NCI-H345 treated with DMSO at 0.1 percent for 48 hours (cell line): ENCODE data around the gene CCDC134.
"Not testable (repeated sequence)": the region's sequence is repeated elsewhere in the genome, so short reads cannot be mapped to it uniquely, and the experiment has no call there.

Experiments
- DNase-seq: peaks from one replicate; lab custom pipeline; 2025; ENCODE audit not compliant: unreplicated experiment; lab: John Stamatoyannopoulos, UW

CCDC134 gene

GRCh38 chr22:41822317-41823057, 22.0 kb downstream of the CCDC134 start:
- no peak for DNase-seq

GRCh38 chr22:41823797-41824196, 23.3 kb downstream of the CCDC134 start:
- DNase-seq: no peak

- DNase-seq: no peak
Measured at GRCh38 chr22:41825376-41825775, 24.9 kb downstream of the CCDC134 start.

- no peak for DNase-seq
Measured at GRCh38 chr22:41826021-41826420, 25.5 kb downstream of the CCDC134 start.

- no peak for DNase-seq
Measured at GRCh38 chr22:41826430-41827383, 26.2 kb downstream of the CCDC134 start.

GRCh38 chr22:41827671-41828070, 27.2 kb downstream of the CCDC134 start:
- no peak for DNase-seq

GRCh38 chr22:41828516-41828915, 28.0 kb downstream of the CCDC134 start:
- no peak for DNase-seq

- no peak for DNase-seq
Measured at GRCh38 chr22:41830174-41830573, 29.7 kb downstream of the CCDC134 start.

GRCh38 chr22:41831383-41831782, 30.9 kb downstream of the CCDC134 start:
- no peak for DNase-seq

- no peak for DNase-seq
Measured at GRCh38 chr22:41831828-41832552, 31.5 kb downstream of the CCDC134 start.

- DNase-seq: peak; percentile 95
Measured at GRCh38 chr22:41832553-41833368, 32.3 kb downstream of the CCDC134 start, which contains the start of gene SREBF2. SREBF2 (plus strand) TSS chr22:41833105; CDS start chr22:41833271, 166 bp downstream.

- no peak for DNase-seq
Measured at GRCh38 chr22:41833369-41834004, 33.0 kb downstream of the CCDC134 start.

- DNase-seq: no peak
Measured at GRCh38 chr22:41834005-41834944, 33.8 kb downstream of the CCDC134 start.

- DNase-seq: not testable (repeated sequence)
Measured at GRCh38 chr22:41835462-41835861, 35.0 kb downstream of the CCDC134 start.

- DNase-seq: no peak
Measured at GRCh38 chr22:41836551-41836950, 36.1 kb downstream of the CCDC134 start.

- DNase-seq: no peak
Measured at GRCh38 chr22:41838842-41839618, 38.6 kb downstream of the CCDC134 start.

GRCh38 chr22:41840216-41840615, 39.7 kb downstream of the CCDC134 start:
- no peak for DNase-seq

GRCh38 chr22:41841085-41841712, 40.7 kb downstream of the CCDC134 start:
- no peak for DNase-seq
